Neural cell (in vitro differentiated cells): ENCODE results near the gene DLG2. TPM values are rescaled to one million over a fixed set of nuclear protein-coding genes. Genes with fewer than 3 reads are reported as not detected.
A peak's percentile ranks its signal among the peaks of the same experiment; 100 is the strongest.

Experiments used
- H2AFZ ChIP-seq: fragments of 200-600, 300-800 bp; sonication (generic), shearing (Covaris generic); 2 replicates; pipeline ENCODE4 v1.6.0; 2014; ENCODE audit warnings: low read depth, mild to moderate bottlenecking, antibody characterized with exemption, low read length, moderate library complexity
- H3F3A ChIP-seq: fragments of 200-600 bp; shearing (Covaris generic); 2 replicates; pipeline ENCODE4 v1.6.1; 2016; ENCODE audit warnings: mild to moderate bottlenecking, moderate library complexity, mixed read lengths, antibody characterized with exemption, low read length; ENCODE audit not compliant: insufficient read depth, poor library complexity, severe bottlenecking
- H3K27ac ChIP-seq: fragments of 200-600, 300-800 bp; sonication (generic), shearing (Covaris generic); 2 replicates; pipeline ENCODE4 v1.5.1; 2014; ENCODE audit warnings: mild to moderate bottlenecking, low read length, moderate library complexity
- H3K27me3 ChIP-seq: fragments of 300-800, 200-600 bp; sonication (generic), shearing (Covaris generic); 2 replicates; pipeline ENCODE4 v1.6.0; 2014; ENCODE audit warnings: mild to moderate bottlenecking, low read depth, low read length, moderate library complexity; ENCODE audit not compliant: insufficient read depth
- H3K36me3 ChIP-seq: fragments of 300-800, 200-600 bp; sonication (generic), shearing (Covaris generic); 2 replicates; pipeline ENCODE4 v1.5.1; 2014; ENCODE audit warnings: mild to moderate bottlenecking, antibody characterized with exemption, low read length, moderate library complexity; ENCODE audit not compliant: insufficient read depth
- H3K4me2 ChIP-seq: fragments of 300-800, 200-600 bp; sonication (generic), shearing (Covaris generic); 2 replicates; pipeline ENCODE4 v1.6.0; 2014; ENCODE audit warnings: mild to moderate bottlenecking, low read length
- H3K4me3 ChIP-seq: fragments of 300-800, 200-600 bp; sonication (generic), shearing (Covaris generic); 2 replicates; pipeline ENCODE4 v1.5.1; 2014; ENCODE audit warnings: mild to moderate bottlenecking, low read length, moderate library complexity
- H3K79me2 ChIP-seq: fragments of 200-600 bp; shearing (Covaris generic); replicated peaks from 2 replicates; pipeline ENCODE4 v1.6.0; 2014; ENCODE audit warnings: mild to moderate bottlenecking, low read length, moderate library complexity; ENCODE audit not compliant: insufficient read depth
- H3K9ac ChIP-seq: fragments of 300-800, 200-600 bp; sonication (generic), shearing (Covaris generic); 2 replicates; pipeline ENCODE4 v1.6.1; 2016; ENCODE audit warnings: mild to moderate bottlenecking, low read length, mixed read lengths
- H3K9me2 ChIP-seq: fragments of 200-600 bp; shearing (Covaris generic); 2 replicates; pipeline ENCODE4 v1.6.1; 2016; ENCODE audit warnings: mild to moderate bottlenecking, low read length, mixed read lengths; ENCODE audit not compliant: insufficient read depth
- H3K9me3 ChIP-seq: fragments of 200-600, 300-800 bp; sonication (generic), shearing (Covaris generic); 2 replicates; pipeline ENCODE4 v1.6.1; 2016; ENCODE audit warnings: mild to moderate bottlenecking, mixed run types, low read length, moderate library complexity, mixed read lengths
- H4K20me1 ChIP-seq: fragments of 200-600 bp; shearing (Covaris generic); 2 replicates; pipeline ENCODE4 v1.6.1; 2016; ENCODE audit warnings: mild to moderate bottlenecking, mixed run types; ENCODE audit not compliant: insufficient read depth
- EP300 ChIP-seq: fragments of 450-650 bp; conservative IDR thresholded peaks from 2 replicates; pipeline ENCODE4 v1.6.1; 2014; ENCODE audit warnings: antibody characterized with exemption, mild to moderate bottlenecking, moderate library complexity; ENCODE audit not compliant: poor library complexity, severe bottlenecking
- EZH2 ChIP-seq: fragments of 200-600, 300-800 bp; shearing (Covaris generic), sonication (generic); IDR thresholded peaks from 2 replicates; pipeline ENCODE4 v1.6.1; 2014; ENCODE audit warnings: antibody characterized with exemption, low read length, borderline replicate concordance, mild to moderate bottlenecking; ENCODE audit not compliant: insufficient read depth, poor library complexity, severe bottlenecking
- MXI1 ChIP-seq: fragments of 450-650 bp; conservative IDR thresholded peaks from 2 replicates; pipeline ENCODE4 v1.6.1; 2014; ENCODE audit warnings: antibody characterized with exemption, mild to moderate bottlenecking; ENCODE audit not compliant: poor library complexity, severe bottlenecking
- RAD21 ChIP-seq: fragments of 450-650 bp; conservative IDR thresholded peaks from 2 replicates; pipeline ENCODE4 v1.6.1; 2014; ENCODE audit warnings: antibody characterized with exemption, mild to moderate bottlenecking, moderate library complexity
- REST ChIP-seq: IDR thresholded peaks from 2 replicates; pipeline ENCODE4 v1.6.1; 2012; ENCODE audit warnings: borderline replicate concordance
- SMC3 ChIP-seq: fragments of 450-650 bp; conservative IDR thresholded peaks from 2 replicates; pipeline ENCODE4 v1.6.1; 2014; ENCODE audit warnings: antibody characterized with exemption, mild to moderate bottlenecking, moderate library complexity; ENCODE audit not compliant: poor library complexity
- TAF1 ChIP-seq: IDR thresholded peaks from 2 replicates; pipeline ENCODE4 v1.6.1; 2012; ENCODE audit warnings: low read depth
- polyA plus RNA-seq: library from polyadenylated mRNA; depleted of rRNA; stranded (reverse); fragments of >200 nt; gene quantifications from 2 replicates; pipeline ENCODE4 v1.2.3, GENCODE V29; 2014
- TF ChIP-seq, protein P1 (sequence below): fragments of 450-650 bp; IDR thresholded peaks from 2 replicates; pipeline ENCODE4 v1.5.1; 2014; ENCODE audit warnings: antibody characterized with exemption, mild to moderate bottlenecking, moderate library complexity; ENCODE audit not compliant: poor library complexity, severe bottlenecking

Gene DLG2
- polyA plus RNA-seq, 1 donor from 2014 or later: 179 TPM

GRCh38 chr11:84819537-84819936, 807.6 kb downstream of the DLG2 start:
- H3F3A ChIP-seq: no peaks in the 10 kb centered on the region
- no peaks in the 10 kb centered on the region for H3K27me3 ChIP-seq
- H3K4me3 ChIP-seq: no peak overlapping the region
- H3K9me3 ChIP-seq: no peaks in the 10 kb centered on the region
- no peaks in the 10 kb centered on the region for H3K79me2 ChIP-seq
- H4K20me1 ChIP-seq: no peaks in the 10 kb centered on the region
- no peaks in the 10 kb centered on the region for H3K36me3 ChIP-seq
- no peaks in the 10 kb centered on the region for H3K9me2 ChIP-seq
- peak; percentile 13 for TF ChIP-seq RAD21
- TF ChIP-seq MXI1: no peak
- TF ChIP-seq EP300: peak; percentile 83
- TF ChIP-seq REST: peak; percentile 44
- H3K27ac ChIP-seq: peak overlapping the region; percentile 62
- H3K9ac ChIP-seq: peak overlapping the region; percentile 3
- H3K4me2 ChIP-seq: no peak overlapping the region
- no peak overlapping the region for H2AFZ ChIP-seq

DNA sequence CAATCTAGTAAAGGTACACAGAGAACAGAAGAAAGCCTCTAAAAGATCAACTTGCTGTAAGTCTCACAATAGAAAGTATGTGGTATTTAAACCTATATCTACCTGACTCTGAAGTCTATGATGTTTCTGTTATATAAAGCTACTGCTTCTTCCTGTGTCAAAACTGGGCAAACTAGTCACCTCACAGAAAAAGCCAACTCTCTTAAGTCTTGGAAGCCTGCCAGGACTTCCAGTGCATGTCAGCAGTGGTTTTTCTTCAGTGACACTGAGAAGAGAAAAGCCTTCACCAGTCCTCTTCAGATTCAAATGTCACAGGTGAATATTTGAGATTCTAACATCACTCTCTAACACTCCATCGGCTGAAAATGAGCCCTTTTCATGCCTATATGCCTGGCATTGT, 808.0 kb downstream of the DLG2 start:
- H2AFZ ChIP-seq: no peak overlapping the region
- H3K36me3 ChIP-seq: no peaks in the 10 kb centered on the region
- TF ChIP-seq EZH2 (no peak), TAF1 (no peak), EP300 (no peak), SMC3 (no peak)
- H3K4me2 ChIP-seq: no peak overlapping the region
- H3K9me3 ChIP-seq: no peaks in the 10 kb centered on the region
- peak overlapping the region; percentile 3 for H3K9ac ChIP-seq
- no peak overlapping the region for H3K4me3 ChIP-seq
- H3K27ac ChIP-seq: peak overlapping the region; percentile 62
- H3K79me2 ChIP-seq: no peaks in the 10 kb centered on the region
- no peaks in the 10 kb centered on the region for H4K20me1 ChIP-seq
- H3K9me2 ChIP-seq: no peaks in the 10 kb centered on the region
- H3K27me3 ChIP-seq: no peaks in the 10 kb centered on the region
- H3F3A ChIP-seq: no peaks in the 10 kb centered on the region

GRCh38 chr11:84817998-84818397, 809.1 kb downstream of the DLG2 start:
- TF ChIP-seq, protein P1, sequence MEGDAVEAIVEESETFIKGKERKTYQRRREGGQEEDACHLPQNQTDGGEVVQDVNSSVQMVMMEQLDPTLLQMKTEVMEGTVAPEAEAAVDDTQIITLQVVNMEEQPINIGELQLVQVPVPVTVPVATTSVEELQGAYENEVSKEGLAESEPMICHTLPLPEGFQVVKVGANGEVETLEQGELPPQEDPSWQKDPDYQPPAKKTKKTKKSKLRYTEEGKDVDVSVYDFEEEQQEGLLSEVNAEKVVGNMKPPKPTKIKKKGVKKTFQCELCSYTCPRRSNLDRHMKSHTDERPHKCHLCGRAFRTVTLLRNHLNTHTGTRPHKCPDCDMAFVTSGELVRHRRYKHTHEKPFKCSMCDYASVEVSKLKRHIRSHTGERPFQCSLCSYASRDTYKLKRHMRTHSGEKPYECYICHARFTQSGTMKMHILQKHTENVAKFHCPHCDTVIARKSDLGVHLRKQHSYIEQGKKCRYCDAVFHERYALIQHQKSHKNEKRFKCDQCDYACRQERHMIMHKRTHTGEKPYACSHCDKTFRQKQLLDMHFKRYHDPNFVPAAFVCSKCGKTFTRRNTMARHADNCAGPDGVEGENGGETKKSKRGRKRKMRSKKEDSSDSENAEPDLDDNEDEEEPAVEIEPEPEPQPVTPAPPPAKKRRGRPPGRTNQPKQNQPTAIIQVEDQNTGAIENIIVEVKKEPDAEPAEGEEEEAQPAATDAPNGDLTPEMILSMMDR: no peak
- H3F3A ChIP-seq: no peaks in the 10 kb centered on the region
- H3K27ac ChIP-seq: no peak overlapping the region

More at GRCh38 chr11:84817998-84818397, 809.1 kb downstream of the DLG2 start:
- H3K36me3 ChIP-seq: no peaks in the 10 kb centered on the region
- no peak overlapping the region for H2AFZ ChIP-seq
- H3K9me2 ChIP-seq: no peaks in the 10 kb centered on the region
- H3K79me2 ChIP-seq: no peaks in the 10 kb centered on the region
- no peaks in the 10 kb centered on the region for H3K9me3 ChIP-seq
- no peak overlapping the region for H3K9ac ChIP-seq
- no peak overlapping the region for H3K4me3 ChIP-seq
- H3K27me3 ChIP-seq: no peaks in the 10 kb centered on the region
- no peaks in the 10 kb centered on the region for H4K20me1 ChIP-seq
- no peak overlapping the region for H3K4me2 ChIP-seq
